GDM1 (cell line): ENCODE results near the gene STOML1.

Experiments
- DNase-seq: peaks from one replicate; lab custom pipeline; 2025; lab: John Stamatoyannopoulos, UW

STOML1 gene

DNA sequence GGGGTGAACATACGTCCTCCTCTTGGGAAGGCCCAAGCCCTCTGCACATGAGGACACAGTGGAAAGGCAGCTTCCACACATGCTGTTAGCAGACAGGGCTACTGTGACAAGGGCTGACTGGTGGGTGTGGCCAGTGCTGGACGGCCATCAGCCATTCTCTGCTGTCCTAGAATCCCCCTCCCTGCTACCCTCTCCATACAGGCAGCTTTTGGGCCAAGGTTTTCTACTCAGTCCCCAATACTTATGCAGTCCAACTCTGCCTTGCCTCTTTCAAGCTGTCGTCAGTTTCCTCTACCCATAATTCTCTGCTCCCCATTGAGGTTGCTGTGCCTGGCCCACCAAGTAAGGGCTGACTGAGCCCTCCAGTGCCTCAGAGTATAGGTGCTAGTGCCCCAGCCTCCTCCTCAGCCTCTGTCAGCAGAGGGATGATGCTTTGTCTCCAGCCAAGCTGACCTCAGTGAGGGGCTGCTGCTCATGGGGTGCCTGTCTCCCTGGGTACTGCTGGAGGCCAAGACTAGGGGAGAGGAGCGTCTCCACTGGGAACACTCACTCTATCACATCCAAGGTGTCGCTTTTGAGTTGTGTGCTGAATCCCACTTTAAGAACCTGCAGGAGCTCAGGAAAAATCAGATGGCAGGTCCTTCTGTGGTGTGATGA, 63.0 kb downstream of the STOML1 start:
- no peak for DNase-seq
